ENCODE results near the gene DBX1.

DNA sequence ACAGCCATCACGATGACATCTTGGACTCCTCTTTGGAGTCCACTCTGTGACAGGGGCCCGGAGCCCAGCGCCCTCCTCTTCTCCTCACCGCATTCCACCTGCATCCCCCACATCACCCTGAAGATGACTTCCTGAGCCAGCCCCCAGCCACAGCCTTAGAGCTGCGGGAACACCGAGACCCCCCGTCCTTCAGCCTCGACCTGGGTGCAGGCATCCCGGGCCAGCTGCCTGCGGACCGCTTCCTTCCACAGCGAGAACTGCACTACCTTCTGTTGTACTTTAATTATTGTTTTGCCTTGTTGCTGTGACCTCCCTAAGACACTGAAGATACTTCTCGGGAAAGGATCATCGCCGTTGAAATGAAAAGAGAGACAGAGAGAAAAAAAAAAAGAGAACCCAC is 42.1 kb downstream of the DBX1 start:
- TF ChIP-seq, protein P1, sequence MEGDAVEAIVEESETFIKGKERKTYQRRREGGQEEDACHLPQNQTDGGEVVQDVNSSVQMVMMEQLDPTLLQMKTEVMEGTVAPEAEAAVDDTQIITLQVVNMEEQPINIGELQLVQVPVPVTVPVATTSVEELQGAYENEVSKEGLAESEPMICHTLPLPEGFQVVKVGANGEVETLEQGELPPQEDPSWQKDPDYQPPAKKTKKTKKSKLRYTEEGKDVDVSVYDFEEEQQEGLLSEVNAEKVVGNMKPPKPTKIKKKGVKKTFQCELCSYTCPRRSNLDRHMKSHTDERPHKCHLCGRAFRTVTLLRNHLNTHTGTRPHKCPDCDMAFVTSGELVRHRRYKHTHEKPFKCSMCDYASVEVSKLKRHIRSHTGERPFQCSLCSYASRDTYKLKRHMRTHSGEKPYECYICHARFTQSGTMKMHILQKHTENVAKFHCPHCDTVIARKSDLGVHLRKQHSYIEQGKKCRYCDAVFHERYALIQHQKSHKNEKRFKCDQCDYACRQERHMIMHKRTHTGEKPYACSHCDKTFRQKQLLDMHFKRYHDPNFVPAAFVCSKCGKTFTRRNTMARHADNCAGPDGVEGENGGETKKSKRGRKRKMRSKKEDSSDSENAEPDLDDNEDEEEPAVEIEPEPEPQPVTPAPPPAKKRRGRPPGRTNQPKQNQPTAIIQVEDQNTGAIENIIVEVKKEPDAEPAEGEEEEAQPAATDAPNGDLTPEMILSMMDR (IDR thresholded peaks at IDR 0.05 in 8 of 11, conservative IDR thresholded peaks at IDR 0.05 in 3 of 11): no peak
- TF ChIP-seq POLR2AphosphoS5 (IDR thresholded peaks at IDR 0.05): no peak
- no peak for TF ChIP-seq POLR2A (IDR thresholded peaks at IDR 0.05)

Measured in spleen (tissue), 7 donors.